HG03095 (cell line): ENCODE results near the gene AIFM3.
"Not testable (repeated sequence)": the region's sequence is repeated elsewhere in the genome, so short reads cannot be mapped to it uniquely, and the experiment has no call there.

Source experiments
- ATAC-seq: cut with Tn5 transposase; IDR thresholded peaks from one replicate; pipeline ENCODE4 v1.9.1; 2021; ENCODE audit warnings: moderate library complexity; ENCODE audit not compliant: unreplicated experiment

The AIFM3 gene

DNA sequence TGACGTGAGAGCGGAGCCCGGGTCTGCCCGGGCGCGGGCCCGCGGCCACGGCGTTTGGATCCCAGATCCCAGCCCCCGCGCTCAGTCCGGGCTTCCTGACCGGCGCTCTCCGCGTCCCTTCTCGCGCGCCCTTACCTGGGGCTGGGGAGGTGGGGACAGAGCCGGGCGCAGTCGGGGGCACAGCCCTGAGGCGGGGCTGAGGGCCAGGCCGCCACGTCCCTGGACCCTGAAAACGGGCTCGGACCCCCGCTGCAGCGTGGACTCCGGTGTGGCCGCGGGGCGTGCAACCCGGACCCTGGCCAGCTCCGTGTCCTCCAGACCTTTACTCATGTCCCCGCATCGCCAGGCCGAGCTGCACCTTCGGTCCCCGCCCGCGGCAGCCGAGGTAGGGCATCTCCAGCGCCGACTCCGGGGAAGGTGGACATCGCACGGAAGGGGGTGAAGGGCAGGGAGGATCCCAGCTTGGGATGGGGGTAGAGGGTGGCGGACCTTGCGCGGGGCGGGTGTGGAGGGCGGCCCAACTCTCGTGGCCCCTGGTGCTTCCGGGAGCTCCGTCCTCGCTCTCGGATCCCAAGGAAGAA lies 9.9 kb upstream of the AIFM3 start:
- ATAC-seq, result no peak

DNA sequence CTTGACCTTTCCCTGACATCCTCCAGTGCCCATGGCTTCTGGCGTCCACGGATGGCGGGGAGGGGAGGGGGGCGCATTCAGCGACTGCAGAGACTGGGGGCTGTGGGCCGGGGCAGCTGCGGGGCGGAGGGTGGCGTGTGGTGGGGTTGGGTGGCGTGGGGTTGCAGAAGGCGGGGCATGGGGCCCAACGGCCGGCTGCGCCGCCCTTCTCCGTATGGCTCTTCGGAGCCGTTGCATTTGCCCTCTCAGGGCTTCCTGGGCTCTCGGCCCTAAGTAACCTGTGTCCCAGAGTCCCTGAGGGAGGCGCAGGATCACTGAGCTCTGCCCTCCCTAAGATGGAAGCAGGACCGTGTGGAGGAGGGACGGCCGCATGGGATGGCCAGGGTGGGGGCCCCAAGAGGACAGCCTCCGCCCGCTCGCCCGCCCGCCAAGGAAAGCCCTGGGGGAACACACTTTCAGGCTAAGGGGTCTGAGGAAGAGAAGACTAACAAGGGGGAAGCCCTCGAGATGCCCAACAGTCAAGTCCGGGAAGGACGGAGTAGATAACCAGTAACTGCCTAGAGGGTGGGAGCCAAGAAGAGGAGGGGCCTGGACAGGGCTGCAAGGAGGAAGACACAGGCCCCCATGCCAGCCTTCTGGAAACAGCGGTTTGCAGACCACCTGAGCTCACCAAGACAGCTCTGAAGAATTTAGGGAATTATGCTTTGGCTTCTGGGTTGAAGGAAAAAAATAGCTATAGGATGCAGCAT lies 9.2 kb upstream of the AIFM3 start:
- no peak for ATAC-seq

DNA sequence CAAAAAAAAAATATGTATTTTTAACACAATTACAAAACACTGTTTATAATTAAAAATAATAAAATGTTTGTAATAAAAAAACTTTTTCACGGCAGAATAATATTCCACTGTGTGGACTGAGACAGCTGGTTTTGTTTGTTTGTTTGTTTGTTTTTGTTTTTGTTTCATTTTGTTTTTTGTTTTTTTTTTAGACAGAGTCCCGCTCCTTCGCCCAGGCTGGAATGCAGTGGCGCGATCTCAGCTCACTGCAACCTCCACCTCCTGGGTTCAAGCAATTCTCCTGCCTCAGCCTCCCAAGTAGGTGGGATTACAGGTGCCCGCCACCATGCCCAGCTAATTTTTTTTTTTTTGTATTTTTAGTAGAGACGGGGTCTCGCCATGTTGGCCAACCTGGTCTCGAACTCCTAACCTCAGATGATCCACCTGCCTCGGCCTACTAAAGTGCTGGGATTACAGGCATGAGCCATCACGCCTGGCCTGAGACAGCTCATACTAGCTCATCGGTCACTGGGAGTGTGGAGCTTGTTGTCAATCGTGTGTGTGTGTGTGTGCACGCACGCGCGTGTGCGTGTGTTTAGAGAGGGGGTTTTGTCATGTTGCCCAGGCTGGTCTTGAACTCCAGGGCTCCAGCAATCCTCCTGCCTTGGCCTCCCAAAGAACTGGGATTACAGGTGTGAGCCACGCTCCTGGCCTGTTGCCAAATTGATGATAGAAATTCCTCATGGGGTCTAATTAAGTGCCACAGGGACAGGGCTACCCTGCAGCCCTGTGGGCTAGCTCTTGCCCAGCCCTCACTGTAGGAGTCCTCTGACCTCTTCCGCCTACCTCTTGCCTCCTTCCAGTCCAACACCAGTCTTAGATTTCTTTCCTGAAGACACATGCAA lies 7.2 kb upstream of the AIFM3 start:
- ATAC-seq, result no peak

DNA sequence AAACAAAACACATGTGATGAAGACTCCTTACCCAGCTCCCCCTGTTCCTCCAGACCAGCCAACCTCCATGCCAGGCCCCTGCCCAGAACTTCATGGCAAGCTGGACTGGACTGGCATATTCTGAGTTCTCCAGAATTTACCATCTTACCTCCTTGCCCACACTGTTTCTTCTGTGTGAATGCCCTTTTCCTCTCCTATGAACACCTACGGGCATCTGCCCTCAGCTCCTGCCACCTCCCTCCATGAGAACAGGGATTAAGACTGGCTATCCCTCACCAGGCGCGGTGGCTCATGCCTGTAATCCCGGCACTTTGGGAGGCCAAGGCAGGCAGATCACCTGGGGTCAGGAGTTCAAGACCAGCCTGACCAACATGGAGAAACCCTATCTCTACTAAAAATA lies 6.4 kb upstream of the AIFM3 start:
- no peak for ATAC-seq

DNA sequence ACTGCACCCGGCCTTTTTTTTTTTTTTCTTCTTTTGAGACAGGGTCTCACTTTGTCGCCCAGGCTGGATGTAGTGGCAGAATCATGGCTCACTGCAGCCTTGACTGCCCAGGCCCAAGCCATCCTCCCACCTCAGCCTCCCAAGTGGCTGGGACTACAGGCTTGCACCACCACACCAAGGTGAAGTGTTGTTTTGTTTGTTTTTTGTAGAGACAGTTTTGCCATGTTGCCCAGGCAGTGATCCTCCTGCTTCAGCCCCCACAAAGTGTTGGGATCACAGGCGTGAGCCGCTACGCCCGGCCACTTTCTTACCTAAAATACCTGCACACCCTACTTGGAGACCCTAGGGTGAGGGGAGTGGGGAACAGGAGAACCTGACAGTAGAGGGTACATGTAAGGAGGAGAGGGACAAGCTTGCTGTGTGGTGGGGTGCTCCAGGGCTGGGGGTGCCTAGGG lies 4.5 kb upstream of the AIFM3 start:
- ATAC-seq, result no peak

DNA sequence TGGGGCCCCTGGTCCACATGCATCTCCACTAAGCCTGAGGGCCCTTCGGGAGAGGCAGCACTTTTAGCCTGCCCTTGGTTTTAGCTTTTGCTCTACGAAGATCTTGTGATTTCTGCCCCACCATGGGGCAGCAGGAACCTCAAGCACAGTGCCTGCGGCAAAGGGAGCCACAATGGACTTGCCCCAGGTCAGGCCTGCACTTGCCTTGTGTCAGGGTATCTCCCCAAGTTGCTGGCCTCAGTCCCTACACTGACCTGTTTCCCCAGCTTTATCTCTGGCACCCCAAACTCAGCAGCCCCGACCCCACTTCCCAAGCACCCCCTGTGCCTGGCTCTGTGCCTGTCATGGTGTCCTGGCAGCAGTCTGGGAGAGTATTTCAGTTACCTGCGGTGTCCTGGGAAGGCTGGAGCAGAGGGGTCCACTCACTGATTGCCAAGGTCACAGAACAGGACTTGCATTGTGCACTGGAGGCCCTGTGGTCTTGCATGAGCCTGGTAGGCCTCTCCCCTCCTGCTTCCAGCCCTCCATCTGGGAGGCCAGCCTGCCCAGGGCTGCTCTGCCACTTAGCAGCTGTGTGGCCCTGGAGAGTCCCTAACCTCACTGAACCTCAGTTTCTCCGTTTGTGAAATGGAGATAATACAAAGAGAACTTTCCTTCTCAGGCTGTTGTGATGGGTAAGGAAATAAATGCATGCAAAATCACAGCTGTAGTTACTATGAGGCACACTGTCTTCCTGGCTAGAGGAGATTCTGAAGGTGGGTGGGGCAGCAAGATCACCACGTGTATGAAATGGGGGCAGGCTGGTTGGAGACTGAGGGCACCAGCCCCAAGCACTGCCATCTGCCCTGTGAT lies 3.6 kb upstream of the AIFM3 start:
- no peak for ATAC-seq

DNA sequence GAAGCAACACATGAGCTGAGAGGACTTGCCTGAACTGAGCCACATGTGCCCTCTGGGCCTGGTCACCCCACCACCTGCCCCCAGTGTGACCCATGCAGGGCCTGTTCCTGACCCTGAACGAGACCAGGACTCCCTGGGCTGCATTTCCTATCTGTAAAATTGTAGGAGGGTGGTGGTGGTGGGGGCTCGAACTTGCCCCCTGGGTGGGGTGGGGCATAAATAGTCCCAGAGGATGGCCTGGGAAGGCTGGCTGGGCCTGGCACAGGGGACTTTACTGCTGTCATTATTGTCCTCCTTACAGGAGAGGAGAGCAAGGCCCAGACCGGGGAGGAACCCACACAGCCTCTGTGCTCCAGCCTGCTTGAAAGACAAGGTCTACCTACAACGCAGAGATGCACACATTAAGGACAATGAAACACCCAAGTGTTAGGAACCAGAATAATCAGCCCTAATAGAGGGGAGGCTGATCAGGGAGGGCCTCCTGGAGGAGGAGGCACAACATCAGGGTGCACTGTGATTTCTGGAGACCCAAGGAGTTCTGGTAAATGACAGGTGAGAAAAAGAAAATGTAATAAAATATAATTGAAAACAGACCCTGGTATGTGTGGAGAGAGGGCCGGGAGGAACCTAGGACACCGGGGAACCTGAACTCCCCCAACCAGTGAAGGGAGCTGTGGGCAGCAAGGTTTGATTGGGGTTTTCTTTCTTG lies 2.8 kb upstream of the AIFM3 start:
- ATAC-seq, result no peak

DNA sequence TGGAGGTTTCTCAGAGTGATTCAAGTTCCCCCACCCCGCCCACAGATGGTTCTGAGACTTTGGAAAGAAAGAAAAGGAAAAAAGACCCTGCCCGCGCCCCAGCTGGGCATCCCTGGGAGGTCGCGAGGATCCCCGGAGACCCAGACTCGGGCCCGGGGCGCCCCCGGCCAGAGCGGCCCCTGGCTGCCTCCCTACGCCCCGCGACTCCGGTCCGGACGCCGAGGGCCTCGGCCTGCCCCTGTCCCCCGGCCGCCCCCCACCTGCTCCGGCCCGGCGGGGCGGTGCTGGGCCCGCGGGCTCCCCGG lies 2.3 kb upstream of the AIFM3 start:
- ATAC-seq, result no peak

DNA sequence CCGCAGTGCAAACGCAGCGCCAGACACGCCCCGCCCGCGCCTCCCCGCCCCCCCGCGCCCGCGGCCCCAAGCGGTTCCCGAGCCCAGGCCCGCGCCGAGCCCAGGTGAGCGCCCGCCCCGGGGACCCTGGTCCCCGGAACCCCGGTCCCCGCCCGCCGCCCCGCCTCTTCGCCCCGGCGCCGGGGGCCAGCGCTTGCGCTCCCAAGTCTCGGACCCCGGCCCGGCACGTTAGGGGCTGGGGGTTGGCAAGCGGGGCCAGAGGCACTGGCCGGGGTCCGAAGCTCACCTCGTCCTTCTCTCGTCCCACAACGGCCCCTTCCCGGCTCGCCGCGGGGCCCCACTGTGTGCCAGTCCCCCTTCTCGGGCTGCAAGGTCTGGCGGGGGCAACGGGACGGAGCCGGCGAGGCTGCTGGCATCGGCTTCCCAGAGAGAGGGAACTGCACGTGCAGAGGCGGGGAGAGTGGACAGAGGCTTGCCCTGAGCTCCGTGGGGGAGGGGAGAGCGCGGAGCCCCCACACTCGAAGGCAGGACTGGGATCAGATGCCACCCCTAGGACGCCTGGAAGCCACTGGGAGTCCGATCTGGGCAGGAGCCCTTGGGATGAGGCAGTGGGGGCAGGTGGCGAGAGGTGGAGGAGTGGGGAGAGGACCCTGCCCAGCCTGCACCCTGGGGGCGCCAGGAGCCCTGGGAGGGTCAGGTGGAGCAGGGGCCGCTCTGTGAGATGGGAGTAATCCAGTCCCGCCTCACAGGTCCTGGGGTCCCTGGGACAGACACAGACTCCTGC lies 1.8 kb upstream of the AIFM3 start:
- no peak for ATAC-seq

DNA sequence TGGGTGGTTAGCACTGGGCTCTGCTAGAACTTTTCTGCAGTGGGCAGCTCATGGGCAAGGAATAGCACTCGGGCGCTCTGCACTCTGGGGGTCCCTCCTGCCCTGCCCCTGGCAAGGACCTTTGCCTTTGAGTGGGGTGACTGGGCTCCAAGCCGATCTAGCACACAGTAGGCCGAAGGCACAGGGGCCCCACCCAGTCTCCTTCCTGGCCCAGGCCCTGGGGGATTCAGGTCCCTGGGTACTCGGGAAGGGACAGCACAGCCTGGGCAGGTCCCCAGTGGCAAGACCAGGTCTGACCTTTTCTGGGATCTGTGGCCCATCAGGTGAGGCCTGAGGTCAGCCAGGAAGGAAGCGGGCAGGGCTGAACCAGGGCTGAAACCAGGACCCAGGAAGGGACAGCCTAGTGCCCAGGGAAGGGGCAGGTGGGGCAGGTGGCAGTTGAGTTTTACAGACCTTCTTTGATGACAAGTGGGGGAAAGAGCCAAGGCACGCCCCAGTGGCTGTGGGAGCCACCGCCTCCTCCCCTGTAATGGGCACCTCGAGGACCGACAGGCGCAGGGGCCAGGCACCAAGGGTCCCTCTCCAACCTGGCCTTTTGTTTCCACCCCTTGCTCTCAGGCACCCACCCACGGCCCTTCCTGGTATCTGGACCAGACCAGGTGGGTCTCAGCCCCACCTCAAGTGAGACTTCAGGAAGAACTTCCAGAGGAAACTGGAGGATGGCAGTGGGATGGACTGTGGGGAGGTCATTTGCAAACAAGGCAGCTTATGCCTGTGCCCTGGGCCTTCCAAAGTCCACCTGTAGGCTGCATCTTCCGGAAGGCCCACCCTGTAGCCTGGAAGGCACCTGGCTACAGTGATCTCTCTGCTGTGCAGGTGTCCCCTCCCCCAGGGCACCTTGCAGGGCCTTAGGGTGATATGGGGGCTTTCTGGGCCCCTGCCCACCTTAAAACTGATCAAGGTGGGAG lies 883 bp upstream of the AIFM3 start:
- no peak for ATAC-seq

DNA sequence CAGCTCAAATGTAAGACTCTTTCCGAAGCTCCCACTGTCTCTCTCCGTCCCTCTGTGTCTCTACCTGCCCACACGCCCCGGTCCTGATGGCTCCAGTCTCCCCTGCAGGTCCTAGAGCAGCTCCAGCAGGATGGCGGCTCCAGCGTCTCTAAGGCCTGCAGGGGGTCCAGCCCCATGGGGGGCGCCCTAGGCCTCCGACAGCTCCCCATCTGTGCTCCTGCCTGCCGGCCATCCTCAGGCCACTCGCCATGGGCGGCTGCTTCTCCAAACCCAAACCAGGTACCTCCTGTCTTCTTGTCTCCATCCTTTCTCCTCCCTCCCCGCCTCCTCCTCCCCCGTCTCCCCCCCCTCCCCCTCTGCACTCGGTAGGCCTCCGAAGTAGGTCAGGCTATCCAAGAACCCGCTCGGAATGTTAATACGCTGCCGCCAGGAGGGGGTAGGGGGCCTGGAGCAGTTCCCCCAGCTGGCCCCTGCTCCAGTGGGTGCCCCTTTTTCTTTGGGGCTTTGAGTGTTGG lies 699 bp downstream of the AIFM3 start:
- no peak for ATAC-seq

DNA sequence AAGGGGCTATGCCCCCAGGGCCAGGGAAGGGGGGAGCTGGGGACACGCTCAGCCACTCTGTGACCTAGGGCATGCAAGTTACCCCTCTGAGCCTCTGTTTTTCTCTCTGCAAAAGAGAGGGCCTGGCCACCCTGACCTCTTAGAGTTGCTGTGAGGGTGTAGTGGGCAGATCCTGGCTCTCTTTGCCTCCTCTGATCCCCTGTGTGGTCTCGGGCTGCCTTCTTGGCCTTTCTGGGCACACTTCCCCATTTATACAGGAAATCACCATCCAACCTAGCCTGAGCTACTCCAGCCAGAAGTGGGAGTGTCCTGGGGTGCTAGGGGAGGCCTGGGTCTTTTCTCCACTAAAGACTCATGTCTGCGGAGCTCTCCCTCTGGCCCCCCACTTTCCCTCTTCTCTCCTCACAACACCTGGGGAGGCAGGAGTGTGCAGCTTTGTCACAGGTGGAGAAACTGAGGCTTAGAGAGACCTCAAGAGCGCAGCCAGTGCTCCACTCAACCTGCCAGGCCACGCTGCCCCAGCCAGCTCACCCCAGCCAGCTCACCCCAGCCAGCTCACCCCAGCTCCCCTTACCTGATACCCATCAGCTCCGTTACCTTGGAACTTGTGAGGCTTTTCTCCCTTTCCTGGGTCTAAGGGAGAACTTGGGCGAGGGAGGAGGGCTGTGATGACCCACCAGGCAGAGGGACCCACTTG lies 1.4 kb downstream of the AIFM3 start:
- ATAC-seq, result no peak

DNA sequence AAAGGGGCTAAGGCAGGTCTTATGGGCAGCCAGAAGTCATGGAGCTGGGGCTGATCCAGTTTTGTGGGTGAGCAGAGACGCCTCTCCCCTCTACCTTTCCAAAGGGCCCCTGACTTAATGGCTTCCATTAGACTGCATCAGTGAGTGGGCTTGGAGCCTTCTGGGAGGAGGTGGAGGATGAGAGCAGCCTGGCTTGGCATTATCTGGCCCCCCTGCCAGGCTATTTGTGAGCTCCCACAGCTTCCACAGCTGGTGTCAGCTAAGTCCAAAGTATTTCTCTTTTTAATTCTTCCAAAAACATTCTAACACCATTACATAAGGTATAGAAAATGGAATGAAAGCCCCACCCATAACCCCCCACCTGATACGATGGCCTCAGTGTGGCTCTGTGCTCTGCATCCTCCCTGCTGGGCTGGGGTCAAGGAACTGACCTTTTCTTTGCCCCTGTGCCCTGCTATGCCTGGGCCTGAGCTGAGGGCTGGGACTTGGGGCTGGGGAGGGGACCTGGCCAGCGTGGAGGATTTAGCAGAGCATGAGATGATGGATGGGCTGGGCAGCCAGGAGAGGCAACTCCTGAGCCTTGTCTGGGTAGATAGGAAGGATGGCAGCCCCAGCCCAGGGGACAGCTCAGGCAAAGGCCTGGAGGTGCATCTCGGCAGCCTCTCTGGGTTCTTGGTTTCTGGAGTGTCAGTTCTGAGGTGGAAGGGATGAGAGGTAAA lies 4.0 kb downstream of the AIFM3 start:
- no peak for ATAC-seq

DNA sequence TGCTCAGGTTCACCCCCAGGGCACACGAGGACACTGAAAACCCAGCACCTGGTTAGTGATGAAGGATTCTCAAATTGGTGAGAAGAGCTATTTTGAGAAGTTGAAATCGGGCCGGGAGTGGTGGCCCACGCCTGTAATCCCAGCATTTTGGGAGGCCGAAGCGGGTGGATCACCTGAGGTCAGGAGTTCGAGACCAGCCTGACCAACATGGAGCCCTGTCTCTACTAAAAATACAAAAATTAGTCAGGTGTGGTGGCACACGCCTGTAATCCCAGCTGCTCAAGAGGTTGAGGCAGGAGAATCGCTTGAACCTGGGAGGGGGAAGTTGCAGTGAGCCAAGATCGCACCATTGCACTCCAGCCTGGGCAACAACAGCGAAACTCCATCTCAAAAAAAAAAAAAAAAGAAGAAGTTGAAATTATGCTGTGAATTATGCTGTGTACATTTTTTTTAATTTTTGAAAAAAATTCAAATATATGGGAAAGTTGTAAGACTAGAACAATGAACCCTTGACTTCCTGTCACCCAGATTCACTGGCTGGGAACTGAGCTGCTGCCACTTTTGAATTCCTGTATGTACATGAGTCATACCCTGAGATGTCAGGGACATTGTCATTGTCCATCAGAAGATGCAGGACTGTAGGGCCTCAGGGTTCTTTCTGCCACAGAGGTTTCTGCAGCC lies 5.1 kb downstream of the AIFM3 start:
- not testable (repeated sequence) for ATAC-seq

DNA sequence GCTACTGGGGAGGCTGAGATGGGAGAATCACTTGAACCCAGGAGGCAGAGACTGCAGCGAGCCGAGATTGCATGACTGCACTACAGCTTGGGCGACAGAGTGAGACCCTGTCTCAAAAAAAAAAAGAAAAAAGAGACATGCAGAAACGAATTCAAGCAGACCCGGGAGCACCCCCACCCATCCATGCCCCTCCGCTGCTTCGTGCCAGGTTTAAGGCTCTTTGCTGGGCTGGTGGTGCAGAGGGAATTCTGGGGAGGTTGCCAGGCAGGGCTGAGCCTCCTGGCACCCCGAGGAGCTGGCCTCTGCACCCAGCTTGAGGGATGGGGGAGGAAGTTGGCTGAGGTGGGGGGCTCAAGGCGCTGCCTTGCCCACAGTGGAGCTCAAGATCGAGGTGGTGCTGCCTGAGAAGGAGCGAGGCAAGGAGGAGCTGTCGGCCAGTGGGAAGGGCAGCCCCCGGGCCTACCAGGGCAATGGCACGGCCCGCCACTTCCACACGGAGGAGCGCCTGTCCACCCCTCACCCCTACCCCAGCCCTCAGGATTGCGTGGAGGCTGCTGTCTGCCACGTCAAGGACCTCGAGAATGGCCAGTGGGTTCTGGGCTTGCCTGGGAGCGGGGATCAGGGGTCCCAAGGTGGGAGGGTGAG lies 6.0 kb downstream of the AIFM3 start:
- ATAC-seq, result no peak
